NCI-H1092 treated with DMSO at 0.1 percent for 48 hours (cell line): Measurements from ENCODE around the gene MYO6.

Source experiments
- DNase-seq: peaks from one replicate; lab custom pipeline; 2025; lab: John Stamatoyannopoulos, UW

Gene MYO6

GRCh38 chr6:75827163-75827562 is 78.1 kb downstream of the MYO6 start:
- no peak for DNase-seq

GRCh38 chr6:75830959-75831885 is 82.2 kb downstream of the MYO6 start:
- no peak for DNase-seq

GRCh38 chr6:75834447-75834846 is 85.4 kb downstream of the MYO6 start:
- DNase-seq, result no peak

GRCh38 chr6:75842191-75842590 is 93.2 kb downstream of the MYO6 start:
- no peak for DNase-seq

- DNase-seq, result no peak
Observed at GRCh38 chr6:75842732-75843131, 93.7 kb downstream of the MYO6 start.

GRCh38 chr6:75843396-75843795 is 94.4 kb downstream of the MYO6 start:
- DNase-seq, result no peak

- no peak for DNase-seq
Observed at GRCh38 chr6:75848274-75848673, 99.2 kb downstream of the MYO6 start.

- no peak for DNase-seq
Observed at GRCh38 chr6:75849329-75850025, 100.4 kb downstream of the MYO6 start.

- no peak for DNase-seq
Observed at GRCh38 chr6:75850026-75850833, 101.2 kb downstream of the MYO6 start.

- no peak for DNase-seq
Observed at GRCh38 chr6:75852721-75853120, 103.7 kb downstream of the MYO6 start.

GRCh38 chr6:75853806-75854205 is 104.8 kb downstream of the MYO6 start:
- no peak for DNase-seq

GRCh38 chr6:75855052-75855451 is 106.0 kb downstream of the MYO6 start:
- DNase-seq, result no peak

- no peak for DNase-seq
Observed at GRCh38 chr6:75856902-75857301, 107.9 kb downstream of the MYO6 start.

- no peak for DNase-seq
Observed at GRCh38 chr6:75863001-75863400, 114.0 kb downstream of the MYO6 start.

GRCh38 chr6:75863784-75864183 is 114.7 kb downstream of the MYO6 start:
- no peak for DNase-seq

GRCh38 chr6:75864446-75864845 is 115.4 kb downstream of the MYO6 start:
- DNase-seq, result no peak

- DNase-seq, result no peak
Observed at GRCh38 chr6:75870389-75870788, 121.3 kb downstream of the MYO6 start.

GRCh38 chr6:75874224-75874623 is 125.2 kb downstream of the MYO6 start:
- no peak for DNase-seq

- DNase-seq, result no peak
Observed at GRCh38 chr6:75876152-75876551, 127.1 kb downstream of the MYO6 start.

- no peak for DNase-seq
Observed at GRCh38 chr6:75880305-75880704, 131.3 kb downstream of the MYO6 start.

- no peak for DNase-seq
Observed at GRCh38 chr6:75882734-75883133, 133.7 kb downstream of the MYO6 start.

- DNase-seq, result no peak
Observed at GRCh38 chr6:75884822-75885221, 135.8 kb downstream of the MYO6 start.
